GM12801 (cell line): Measurements from ENCODE around the gene MGST2.

ENCODE experiments used
- TF ChIP-seq, protein P1 (sequence below): IDR thresholded peaks from one replicate; pipeline ENCODE4 v1.5.1; 2011; ENCODE audit warnings: control low read depth; ENCODE audit not compliant: insufficient read length; ENCODE audit errors: extremely low read depth

Gene MGST2

DNA sequence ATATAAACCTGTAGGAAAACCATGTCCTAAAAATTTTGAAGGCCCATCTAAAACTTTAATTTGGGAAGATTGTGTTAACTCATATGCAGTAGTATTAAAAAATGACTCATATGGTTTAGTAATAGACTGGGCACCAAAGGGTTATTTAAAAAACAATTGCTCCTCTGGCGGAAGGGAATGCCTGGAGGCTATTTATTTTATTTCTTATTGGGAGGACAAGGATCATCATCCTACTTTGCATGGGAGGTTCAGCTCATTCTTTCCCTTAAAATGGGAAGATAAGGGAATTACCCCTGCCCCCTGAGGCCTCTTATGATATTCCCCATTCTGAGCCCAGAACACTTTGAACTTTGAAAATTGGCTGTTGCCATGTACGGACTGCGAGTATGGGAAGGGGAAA lies 29.7 kb upstream of the MGST2 start:
- TF ChIP-seq, protein P1, sequence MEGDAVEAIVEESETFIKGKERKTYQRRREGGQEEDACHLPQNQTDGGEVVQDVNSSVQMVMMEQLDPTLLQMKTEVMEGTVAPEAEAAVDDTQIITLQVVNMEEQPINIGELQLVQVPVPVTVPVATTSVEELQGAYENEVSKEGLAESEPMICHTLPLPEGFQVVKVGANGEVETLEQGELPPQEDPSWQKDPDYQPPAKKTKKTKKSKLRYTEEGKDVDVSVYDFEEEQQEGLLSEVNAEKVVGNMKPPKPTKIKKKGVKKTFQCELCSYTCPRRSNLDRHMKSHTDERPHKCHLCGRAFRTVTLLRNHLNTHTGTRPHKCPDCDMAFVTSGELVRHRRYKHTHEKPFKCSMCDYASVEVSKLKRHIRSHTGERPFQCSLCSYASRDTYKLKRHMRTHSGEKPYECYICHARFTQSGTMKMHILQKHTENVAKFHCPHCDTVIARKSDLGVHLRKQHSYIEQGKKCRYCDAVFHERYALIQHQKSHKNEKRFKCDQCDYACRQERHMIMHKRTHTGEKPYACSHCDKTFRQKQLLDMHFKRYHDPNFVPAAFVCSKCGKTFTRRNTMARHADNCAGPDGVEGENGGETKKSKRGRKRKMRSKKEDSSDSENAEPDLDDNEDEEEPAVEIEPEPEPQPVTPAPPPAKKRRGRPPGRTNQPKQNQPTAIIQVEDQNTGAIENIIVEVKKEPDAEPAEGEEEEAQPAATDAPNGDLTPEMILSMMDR = no peak

- TF ChIP-seq, protein P1 = no peak
These were observed 26.0 kb upstream of the MGST2 start for GRCh38 chr4:139639654-139640053.

GRCh38 chr4:139641218-139641617 lies 24.4 kb upstream of the MGST2 start:
- TF ChIP-seq, protein P1 = no peak

- TF ChIP-seq, protein P1 = no peak
These were observed 23.3 kb upstream of the MGST2 start for GRCh38 chr4:139642364-139642763.

- TF ChIP-seq, protein P1 = no peak
These were observed 22.4 kb upstream of the MGST2 start for GRCh38 chr4:139643042-139643895.

- TF ChIP-seq, protein P1 = no peak
These were observed 20.2 kb upstream of the MGST2 start for GRCh38 chr4:139645458-139645857.

DNA sequence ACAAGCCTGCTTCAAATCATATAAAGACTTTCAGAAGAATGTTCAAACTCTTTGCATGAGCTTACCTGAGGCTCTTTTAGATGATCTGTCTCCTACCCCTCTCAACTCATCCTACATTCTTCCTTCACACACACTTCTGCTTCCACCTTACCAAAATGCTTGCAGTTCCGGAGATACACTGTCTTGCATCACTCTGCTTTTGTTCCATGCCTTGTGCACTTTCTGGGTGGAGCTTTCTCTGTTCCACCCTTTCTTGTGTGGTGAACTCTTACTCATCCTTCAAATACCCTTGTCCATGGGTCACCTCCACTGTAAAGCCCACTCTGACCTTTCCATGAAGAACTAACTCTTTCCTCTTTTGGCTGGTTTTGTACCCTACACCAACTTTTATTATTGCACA lies 18.4 kb upstream of the MGST2 start:
- TF ChIP-seq, protein P1 = no peak

GRCh38 chr4:139647952-139648351 lies 17.7 kb upstream of the MGST2 start:
- TF ChIP-seq, protein P1 = no peak
